HCT116 (cell line): ENCODE results near the gene CLDN34. TPM values are rescaled to one million over a fixed set of nuclear protein-coding genes. Genes with fewer than 3 reads are reported as not detected.
A peak's percentile ranks its signal among the peaks of the same experiment; 100 is the strongest.

Experiments used
- ATAC-seq: fragments of 200-7000 bp; cut with Tn5 transposase; 2 replicates; pipeline ENCODE4 v1.9.1; 2020; ENCODE audit warnings: mild to moderate bottlenecking, moderate library complexity
- Bru-seq: library from RNA; stranded (reverse); fragments of 400-500 nt; gene quantifications from one replicate; lab custom pipeline; 2021; lab: Mats Ljungman, UMichigan
- BruChase-seq, 2 experiments: library from RNA; stranded (reverse); fragments of 400-500 nt; gene quantifications; one replicate each; lab custom pipeline; 2021; lab: Mats Ljungman, UMichigan
- BruUV-seq: library from RNA; stranded (reverse); fragments of 400-500 nt; replicated peaks from 2 replicates; lab custom pipeline; 2021; lab: Mats Ljungman, UMichigan
- CTCF ChIA-PET: fragments of 300-600 bp; sonication (Branson Sonifier 250); formaldehyde crosslinking; loops from one replicate; lab custom pipeline; 2021; ENCODE audit warnings: antibody characterized with exemption; lab: Charles Lee
- POLR2A ChIA-PET: fragments of 300-600, 350-600 bp; sonication (Branson Sonifier 250); formaldehyde crosslinking; loops from one replicate; lab custom pipeline; 2021; ENCODE audit warnings: antibody characterized with exemption; lab: Charles Lee
- RAD21 ChIA-PET, 2 experiments: fragments of 300-600 bp; sonication (Branson Sonifier 250); formaldehyde crosslinking; loops; one replicate each; lab custom pipeline; 2023; ENCODE audit warnings: low total read pairs in 2 of 2; ENCODE audit not compliant: uncharacterized antibody in 2 of 2, unreplicated experiment in 2 of 2, low non-redundant PET in 1 of 2; lab: Charles Lee
- DNase-seq: peaks from one replicate; pipeline ENCODE4 v3.0.0-alpha.2; 2010; ENCODE audit warnings: low read depth, low spot score
- H2AFZ ChIP-seq: fragments of 200-600 bp; shearing (Covaris generic), sonication (generic); 2 replicates; pipeline ENCODE4 v1.6.1; 2017; ENCODE audit warnings: low read depth, mixed run types, mixed read lengths, antibody characterized with exemption, low read length; ENCODE audit not compliant: poor library complexity, severe bottlenecking
- H3K27ac ChIP-seq: 2 replicates; pipeline ENCODE4 v1.5.1; 2012; ENCODE audit warnings: low read depth, low read length
- H3K27me3 ChIP-seq: fragments of 200-600 bp; sonication (generic); 2 replicates; pipeline ENCODE4 v1.6.1; 2016; ENCODE audit warnings: mixed run types, low read length, mixed read lengths; ENCODE audit not compliant: insufficient read depth
- H3K36me3 ChIP-seq, 2 experiments: fragments of 200-500 bp in 1 of 2; fragments of 200-600 bp in 1 of 2; sonication (Bioruptor generic) in 1 of 2; sonication (generic) in 1 of 2; 2 replicates each; pipeline versions ENCODE4 v1.5.1 to v1.6.1; 2014 to 2016; ENCODE audit warnings: low read length in 2 of 2, inconsistent platforms in 1 of 2, mixed read lengths in 1 of 2, mixed run types in 1 of 2; ENCODE audit not compliant: insufficient read depth in 2 of 2, control insufficient read depth in 1 of 2
- H3K4me1 ChIP-seq, 2 experiments: fragments of 200-600 bp in 1 of 2; sonication (generic) in 1 of 2; 2 replicates each; pipeline versions ENCODE4 v1.5.1 to v1.6.1; 2012 to 2017; ENCODE audit warnings: low read length in 2 of 2, inconsistent platforms in 1 of 2, mild to moderate bottlenecking in 1 of 2, mixed read lengths in 1 of 2, mixed run types in 1 of 2, moderate library complexity in 1 of 2; ENCODE audit not compliant: insufficient read depth in 2 of 2, control insufficient read depth in 1 of 2
- H3K4me2 ChIP-seq: fragments of 200-600 bp; sonication (generic); 2 replicates; pipeline ENCODE4 v1.6.1; 2017; ENCODE audit warnings: mixed run types, low read length, mixed read lengths
- H3K4me3 ChIP-seq, 2 experiments: fragments of 200-600 bp in 1 of 2; sonication (generic) in 1 of 2; replicated peaks in 1 of 2; 2 replicates each; pipeline ENCODE4 v1.5.1; 2011 to 2016; ENCODE audit warnings: low read length in 2 of 2, control low read depth in 1 of 2, low read depth in 1 of 2, mild to moderate bottlenecking in 1 of 2, mixed read lengths in 1 of 2, mixed run types in 1 of 2
- H3K79me2 ChIP-seq: fragments of 200-600 bp; sonication (generic); 2 replicates; pipeline ENCODE4 v1.6.1; 2017; ENCODE audit warnings: mild to moderate bottlenecking, mixed run types, low read length, moderate library complexity, mixed read lengths; ENCODE audit not compliant: insufficient read depth
- H3K9ac ChIP-seq: fragments of 200-600 bp; sonication (generic); 2 replicates; pipeline ENCODE4 v1.6.1; 2016; ENCODE audit warnings: low read length, mixed read lengths
- H3K9me2 ChIP-seq: fragments of 200-600 bp; sonication (generic), shearing (Covaris generic); 2 replicates; pipeline ENCODE4 v1.6.1; 2017; ENCODE audit warnings: mixed run types, mild to moderate bottlenecking, moderate library complexity; ENCODE audit not compliant: insufficient read depth
- H3K9me3 ChIP-seq, 2 experiments: fragments of 200-500 bp in 1 of 2; fragments of 200-600 bp in 1 of 2; sonication (Bioruptor generic) in 1 of 2; sonication (generic) in 1 of 2; 2 replicates each; pipeline ENCODE4 v1.6.1; 2014 to 2017; ENCODE audit warnings: low read length in 2 of 2, mixed read lengths in 2 of 2, inconsistent platforms in 1 of 2, low read depth in 1 of 2, mild to moderate bottlenecking in 1 of 2, mixed run types in 1 of 2, moderate library complexity in 1 of 2; ENCODE audit not compliant: control insufficient read depth in 1 of 2, insufficient read depth in 1 of 2
- H4K20me1 ChIP-seq: fragments of 200-600 bp; sonication (generic), shearing (Covaris generic); 2 replicates; pipeline ENCODE4 v1.6.1; 2017; ENCODE audit warnings: mixed run types, mild to moderate bottlenecking, moderate library complexity; ENCODE audit not compliant: insufficient read depth
- CBX3 ChIP-seq: IDR thresholded peaks from 2 replicates; pipeline ENCODE4 v1.6.1; 2012; ENCODE audit warnings: low read depth
- CEBPB ChIP-seq: IDR thresholded peaks from 2 replicates; pipeline ENCODE4 v1.6.1; 2012; ENCODE audit warnings: low read depth
- EGR1 ChIP-seq: IDR thresholded peaks from 2 replicates; pipeline ENCODE4 v1.6.1; 2012; ENCODE audit warnings: low read depth
- EZH2 ChIP-seq: fragments of 200-600 bp; sonication (generic); IDR thresholded peaks from 2 replicates; pipeline ENCODE4 v1.6.1; 2017; ENCODE audit warnings: antibody characterized with exemption, mixed run types
- EZH2phosphoT487 ChIP-seq: fragments of 200-600 bp; IDR thresholded peaks from 2 replicates; pipeline ENCODE4 v1.6.1; 2018; ENCODE audit warnings: antibody characterized with exemption, borderline replicate concordance
- SP1 ChIP-seq: IDR thresholded peaks from 2 replicates; pipeline ENCODE4 v1.6.1; 2012; ENCODE audit warnings: low read depth
- ZFX ChIP-seq: fragments of 450-650 bp; IDR thresholded peaks from 2 replicates; pipeline ENCODE4 v1.6.1; 2017
- ZNF274 ChIP-seq: fragments of 200-500 bp; sonication (Bioruptor generic); IDR thresholded peaks from 2 replicates; pipeline ENCODE4 v1.6.1; 2014; ENCODE audit warnings: mild to moderate bottlenecking, low read depth, low read length, inconsistent platforms
- intact Hi-C: fragments of 100-400 bp; cut with micrococcal nuclease; formaldehyde crosslinking; loops from 2 replicates; pipeline ENCODE4 v1.10.0; 2022
- long read RNA-seq: library from polyadenylated mRNA; unstranded; transcript quantifications from one replicate; pipeline ENCODE4 v2.0.0, GENCODE V29; 2021; ENCODE audit not compliant: unreplicated experiment
- polyA plus RNA-seq: library from polyadenylated mRNA; unstranded; fragments of >200 nt; gene quantifications from 2 replicates; pipeline ENCODE4 v1.2.1, GENCODE V29; 2012; ENCODE audit warnings: missing spikeins
- total RNA-seq: library from RNA; stranded (reverse); gene quantifications from one replicate; pipeline ENCODE4 v1.2.1, GENCODE V29; 2021; ENCODE audit not compliant: unreplicated experiment
- TF ChIP-seq, protein P1 (sequence below): IDR thresholded peaks from 2 replicates; pipeline ENCODE4 v1.6.1; 2011; ENCODE audit warnings: mild to moderate bottlenecking, low read length, moderate library complexity; ENCODE audit not compliant: insufficient replicate concordance; ENCODE audit errors: extremely low read depth
- TF ChIP-seq, protein P2 (sequence below), 3 experiments: fragments of 200-600 bp in 1 of 3; sonication (generic) in 1 of 3; IDR thresholded peaks in 2 of 3; conservative IDR thresholded peaks in 1 of 3; 2 replicates each; pipeline ENCODE4 v1.5.1; 2012 to 2017; ENCODE audit warnings: low read depth in 2 of 3, low read length in 2 of 3, antibody characterized with exemption in 1 of 3, borderline replicate concordance in 1 of 3, control low read depth in 1 of 3, mild to moderate bottlenecking in 1 of 3, mixed read lengths in 1 of 3, mixed run types in 1 of 3, moderate library complexity in 1 of 3; ENCODE audit not compliant: insufficient read depth in 1 of 3
- TF ChIP-seq, protein P3 (sequence below): IDR thresholded peaks from 2 replicates; pipeline ENCODE4 v1.6.1; 2012

CLDN34 gene, protein sequence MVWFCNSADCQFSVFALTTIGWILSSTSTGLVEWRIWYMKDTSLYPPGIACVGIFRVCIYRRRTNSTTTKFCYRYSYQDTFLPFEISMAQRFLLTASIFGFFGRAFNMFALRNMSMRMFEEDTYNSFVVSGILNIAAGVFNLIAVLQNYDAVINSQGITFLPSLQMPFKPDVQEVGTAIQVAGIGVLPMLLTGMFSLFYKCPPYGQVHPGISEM
- total RNA-seq (not detected), Bru-seq, nascent RNA (percentile 44 among the genes with signal in this experiment), BruChase-seq, experiment 1, labeled RNA remaining after a 6-hour chase (percentile 42 among the genes with signal in this experiment), BruChase-seq, experiment 2, labeled RNA remaining after a 2-hour chase (percentile 43 among the genes with signal in this experiment)
- not detected in 2 replicates for polyA plus RNA-seq
- long read RNA-seq: 0 reads

DNA sequence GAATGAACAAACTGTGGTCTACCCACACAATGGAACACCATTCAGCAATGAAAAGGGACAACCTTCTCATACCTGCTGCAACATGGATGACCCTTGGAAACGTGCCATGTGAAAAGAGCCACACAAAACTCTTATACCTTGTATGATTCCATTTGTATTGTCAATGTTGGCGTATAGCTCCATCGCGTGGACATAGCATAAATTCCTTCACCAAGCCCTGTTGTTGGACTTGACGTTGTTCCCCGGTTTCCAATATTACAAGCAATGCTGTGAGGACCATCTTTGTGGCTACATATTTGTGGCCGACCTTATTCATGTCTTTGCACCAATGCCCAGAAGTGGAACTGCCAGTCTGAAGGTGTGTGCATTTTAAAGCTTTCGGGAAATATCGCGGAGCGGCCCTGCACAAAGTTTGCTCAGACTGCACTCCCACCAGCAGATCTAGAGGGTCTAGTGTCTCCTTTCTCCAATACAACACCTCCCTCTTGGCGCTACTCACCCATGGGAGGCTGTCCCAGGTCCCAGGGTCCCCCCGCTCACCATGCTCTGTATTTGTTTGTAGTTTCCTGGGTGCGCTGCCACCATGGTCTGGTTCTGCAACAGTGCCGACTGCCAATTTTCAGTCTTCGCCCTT, at the start of gene CLDN34:
CLDN34 (plus strand) TSS at position 584 of the 634 bp plus-strand sequence; CDS start at position 584, 0 bp downstream.
- intact Hi-C loops: no loop called here
- Histone ChIP-seq H3K36me3 (no peaks in the 10 kb centered on the region), H3K4me2 (no peak within 1 kb of the TSS), H3K4me1 (no peaks in the 10 kb centered on the region), H3K9ac (no peak within 1 kb of the TSS), H3K9me3 (no peaks in the 10 kb centered on the region), H2AFZ (no peak within 1 kb of the TSS), H3K9me2 (no peaks in the 10 kb centered on the region), H3K79me2 (no peaks in the 10 kb centered on the region), H3K27me3 (no peaks in the 10 kb centered on the region), H3K27ac (no peak within 1 kb of the TSS), H4K20me1 (no peaks in the 10 kb centered on the region), H3K4me3 (no peak within 1 kb of the TSS)
- POLR2A ChIA-PET: no interaction called here
- ATAC-seq (no peak), DNase-seq (no peak)
- RAD21 ChIA-PET: no interaction called here
- BruUV-seq: no TSS peak
- TF ChIP-seq EZH2: no peak
- TF ChIP-seq EGR1: no peak
- no peak for TF ChIP-seq CBX3
- TF ChIP-seq, protein P1, sequence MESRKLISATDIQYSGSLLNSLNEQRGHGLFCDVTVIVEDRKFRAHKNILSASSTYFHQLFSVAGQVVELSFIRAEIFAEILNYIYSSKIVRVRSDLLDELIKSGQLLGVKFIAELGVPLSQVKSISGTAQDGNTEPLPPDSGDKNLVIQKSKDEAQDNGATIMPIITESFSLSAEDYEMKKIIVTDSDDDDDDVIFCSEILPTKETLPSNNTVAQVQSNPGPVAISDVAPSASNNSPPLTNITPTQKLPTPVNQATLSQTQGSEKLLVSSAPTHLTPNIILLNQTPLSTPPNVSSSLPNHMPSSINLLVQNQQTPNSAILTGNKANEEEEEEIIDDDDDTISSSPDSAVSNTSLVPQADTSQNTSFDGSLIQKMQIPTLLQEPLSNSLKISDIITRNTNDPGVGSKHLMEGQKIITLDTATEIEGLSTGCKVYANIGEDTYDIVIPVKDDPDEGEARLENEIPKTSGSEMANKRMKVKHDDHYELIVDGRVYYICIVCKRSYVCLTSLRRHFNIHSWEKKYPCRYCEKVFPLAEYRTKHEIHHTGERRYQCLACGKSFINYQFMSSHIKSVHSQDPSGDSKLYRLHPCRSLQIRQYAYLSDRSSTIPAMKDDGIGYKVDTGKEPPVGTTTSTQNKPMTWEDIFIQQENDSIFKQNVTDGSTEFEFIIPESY: no peak
- no peak for TF ChIP-seq ZFX
- TF ChIP-seq, protein P2, sequence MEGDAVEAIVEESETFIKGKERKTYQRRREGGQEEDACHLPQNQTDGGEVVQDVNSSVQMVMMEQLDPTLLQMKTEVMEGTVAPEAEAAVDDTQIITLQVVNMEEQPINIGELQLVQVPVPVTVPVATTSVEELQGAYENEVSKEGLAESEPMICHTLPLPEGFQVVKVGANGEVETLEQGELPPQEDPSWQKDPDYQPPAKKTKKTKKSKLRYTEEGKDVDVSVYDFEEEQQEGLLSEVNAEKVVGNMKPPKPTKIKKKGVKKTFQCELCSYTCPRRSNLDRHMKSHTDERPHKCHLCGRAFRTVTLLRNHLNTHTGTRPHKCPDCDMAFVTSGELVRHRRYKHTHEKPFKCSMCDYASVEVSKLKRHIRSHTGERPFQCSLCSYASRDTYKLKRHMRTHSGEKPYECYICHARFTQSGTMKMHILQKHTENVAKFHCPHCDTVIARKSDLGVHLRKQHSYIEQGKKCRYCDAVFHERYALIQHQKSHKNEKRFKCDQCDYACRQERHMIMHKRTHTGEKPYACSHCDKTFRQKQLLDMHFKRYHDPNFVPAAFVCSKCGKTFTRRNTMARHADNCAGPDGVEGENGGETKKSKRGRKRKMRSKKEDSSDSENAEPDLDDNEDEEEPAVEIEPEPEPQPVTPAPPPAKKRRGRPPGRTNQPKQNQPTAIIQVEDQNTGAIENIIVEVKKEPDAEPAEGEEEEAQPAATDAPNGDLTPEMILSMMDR (IDR thresholded peaks at IDR 0.05 in 2 of 3, conservative IDR thresholded peaks at IDR 0.05 in 1 of 3; ENCODE audit: borderline replicate concordance in 1 of 3, insufficient read depth in 1 of 3, low read depth in 2 of 3, low read length in 2 of 3): no peak
- no peak for TF ChIP-seq CEBPB
- TF ChIP-seq, protein P3, sequence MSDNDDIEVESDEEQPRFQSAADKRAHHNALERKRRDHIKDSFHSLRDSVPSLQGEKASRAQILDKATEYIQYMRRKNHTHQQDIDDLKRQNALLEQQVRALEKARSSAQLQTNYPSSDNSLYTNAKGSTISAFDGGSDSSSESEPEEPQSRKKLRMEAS: no peak
- TF ChIP-seq EZH2phosphoT487: no peak
- TF ChIP-seq ZNF274: no peak
- TF ChIP-seq SP1: no peak
- CTCF ChIA-PET: no interaction called here
